Mammary epithelial cell (primary cell): ENCODE measurements around the gene UMODL1.

Source experiments
- CTCF ChIP-seq, 2 donors: IDR thresholded peaks in 1 of 2; conservative IDR thresholded peaks in 1 of 2; 2 replicates each; pipeline ENCODE4 v1.5.1; 2011 to 2012; ENCODE audit warnings: inconsistent platforms in 2 of 2, low read length in 2 of 2, mild to moderate bottlenecking in 2 of 2, control low read depth in 1 of 2, low read depth in 1 of 2; ENCODE audit not compliant: insufficient read depth in 1 of 2; ENCODE audit errors: extremely low read depth in 1 of 2
- EZH2 ChIP-seq: IDR thresholded peaks from 2 replicates; pipeline ENCODE4 v1.6.1; 2012; ENCODE audit warnings: low read length, inconsistent platforms, borderline replicate concordance

DNA sequence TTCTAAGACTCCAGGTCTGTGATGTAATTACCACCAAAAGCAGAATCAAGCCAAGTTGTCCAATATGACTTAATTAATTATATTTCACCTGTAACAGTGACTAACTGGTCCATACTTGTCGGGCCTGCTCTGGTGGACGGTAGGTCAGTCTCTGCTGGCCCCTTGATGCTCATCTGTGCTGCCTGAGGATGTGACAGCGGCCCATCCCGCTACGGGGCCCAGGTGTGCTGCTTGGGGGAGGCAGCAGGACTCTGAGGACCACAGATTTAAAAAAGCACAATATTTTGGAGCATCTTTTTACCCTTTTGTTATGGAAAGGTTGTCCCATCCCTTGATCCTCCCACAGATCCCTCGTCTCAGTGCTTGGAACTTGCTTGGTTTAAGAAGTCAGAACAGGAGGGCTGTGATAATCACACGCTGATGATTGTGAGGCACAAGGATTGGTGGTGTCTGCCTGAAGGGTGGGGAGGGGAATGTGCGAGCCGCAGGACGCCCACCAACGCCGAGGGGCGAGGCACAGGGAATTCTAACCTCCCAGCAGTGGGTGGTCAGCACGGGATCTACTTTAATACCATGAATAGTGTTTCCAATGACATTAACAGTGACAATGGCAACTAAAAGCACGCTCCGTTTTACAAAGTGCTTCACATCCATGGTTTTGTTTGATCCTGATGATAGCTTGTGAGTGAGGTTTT, 27.8 kb upstream of the UMODL1 start:
- TF ChIP-seq EZH2: no peak
- no peak for TF ChIP-seq CTCF (conservative IDR thresholded peaks at IDR 0.05 in 1 of 2, IDR thresholded peaks at IDR 0.05 in 1 of 2; ENCODE audit: extremely low read depth in 1 of 2, insufficient read depth in 1 of 2, low read depth in 1 of 2, low read length in 2 of 2)
